ENCODE results near the gene RO60.

Gene RO60

GRCh38 chr1:193060115-193060403 is 647 bp downstream of the RO60 start:
- peaks cover 4% of the 10 kb centered on the region; the same call in 1 of the 2 replicates for H3K36me3 ChIP-seq
- H3K27me3 ChIP-seq, result no peaks in the 10 kb centered on the region
- H3K9me3 ChIP-seq, result no peaks in the 10 kb centered on the region
- TF ChIP-seq CTCF (IDR thresholded peaks at IDR 0.05; ENCODE audit: low read depth, low read length), result no peak
- DNase-seq, result no peak
- peak overlapping the region; percentile 94 for H3K4me3 ChIP-seq (ENCODE audit: low read depth, low read length)
- H3K4me1 ChIP-seq, result no peaks in the 10 kb centered on the region; the same call in 1 of the 2 replicates

- no peak for DNase-seq
- no peak for TF ChIP-seq CTCF (IDR thresholded peaks at IDR 0.05; ENCODE audit: low read depth, low read length)
- H3K27me3 ChIP-seq, result no peaks in the 10 kb centered on the region
- peak overlapping the region; percentile 94 for H3K4me3 ChIP-seq (ENCODE audit: low read depth, low read length)
- H3K9me3 ChIP-seq, result no peaks in the 10 kb centered on the region
- peaks cover 4% of the 10 kb centered on the region; the same call in 1 of the 2 replicates for H3K36me3 ChIP-seq
- no peaks in the 10 kb centered on the region; the same call in 1 of the 2 replicates for H3K4me1 ChIP-seq
These were observed 994 bp downstream of the RO60 start for GRCh38 chr1:193060406-193060805.

- Histone ChIP-seq H3K4me1 (no peaks in the 10 kb centered on the region; the same call in 1 of the 2 replicates), H3K4me3 (ENCODE audit: low read depth, low read length) (peak overlapping the region; percentile 94), H3K9me3 (no peaks in the 10 kb centered on the region), H3K27me3 (no peaks in the 10 kb centered on the region), H3K36me3 (peaks cover 4% of the 10 kb centered on the region; the same call in 1 of the 2 replicates)
- TF ChIP-seq CTCF (IDR thresholded peaks at IDR 0.05; ENCODE audit: low read depth, low read length), result no peak
- peak; percentile 26 for DNase-seq
These were observed 1.5 kb downstream of the RO60 start for GRCh38 chr1:193060938-193061337.

GRCh38 chr1:193062698-193063463 is 3.5 kb downstream of the RO60 start:
- Histone ChIP-seq H3K27me3 (no peaks in the 10 kb centered on the region), H3K4me3 (ENCODE audit: low read depth, low read length) (no peak overlapping the region), H3K4me1 (no peaks in the 10 kb centered on the region; the same call in 1 of the 2 replicates), H3K9me3 (no peaks in the 10 kb centered on the region), H3K36me3 (peaks cover 4% of the 10 kb centered on the region; the same call in 1 of the 2 replicates)
- TF ChIP-seq CTCF (IDR thresholded peaks at IDR 0.05; ENCODE audit: low read depth, low read length), result no peak
- no peak for DNase-seq

- Histone ChIP-seq H3K4me1 (no peaks in the 10 kb centered on the region; the same call in 1 of the 2 replicates), H3K4me3 (ENCODE audit: low read depth, low read length) (no peak overlapping the region)
These were observed 6.5 kb downstream of the RO60 start for GRCh38 chr1:193065954-193066353.

More at GRCh38 chr1:193065954-193066353, 6.5 kb downstream of the RO60 start:
- no peaks in the 10 kb centered on the region for H3K9me3 ChIP-seq
- H3K36me3 ChIP-seq, result peaks cover 20% of the 10 kb centered on the region
- H3K27me3 ChIP-seq, result no peaks in the 10 kb centered on the region
- no peak for TF ChIP-seq CTCF (IDR thresholded peaks at IDR 0.05; ENCODE audit: low read depth, low read length)
- no peak for DNase-seq
